Measurements from ENCODE around the gene PCDHA8. TPM values are rescaled to one million over a fixed set of nuclear protein-coding genes. Genes with fewer than 3 reads are reported as not detected.
"Not testable (repeated sequence)": the region's sequence is repeated elsewhere in the genome, so short reads cannot be mapped to it uniquely, and the experiment has no call there.

PCDHA8 gene
- total and polyA plus RNA-seq, 4 experiments from 2014 or later = not detected

DNA sequence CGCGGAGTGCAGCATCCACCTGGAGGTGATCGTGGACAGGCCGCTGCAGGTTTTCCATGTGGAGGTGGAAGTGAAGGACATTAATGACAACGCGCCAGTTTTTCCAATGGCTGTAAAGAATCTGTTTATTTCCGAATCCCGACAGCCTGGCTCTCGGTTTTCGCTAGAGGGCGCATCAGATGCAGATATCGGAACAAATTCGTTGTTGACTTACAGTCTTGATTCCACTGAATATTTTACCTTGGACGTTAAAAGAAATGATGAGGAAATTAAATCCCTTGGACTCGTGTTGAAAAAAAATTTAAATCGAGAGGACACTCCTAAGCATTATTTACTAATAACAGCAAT lies 39.5 kb upstream of the PCDHA8 start:
- Histone ChIP-seq H3K4me3 (ENCODE audit: low read length in 2 of 2) (no peak overlapping the region), H3K27me3 (ENCODE audit: insufficient read depth, low read length) (peaks cover 5% of the 10 kb centered on the region), H3K9me3 (ENCODE audit: control insufficient read depth in 1 of 2, low read length in 2 of 2) (peaks cover 0 to 4% of the 10 kb centered on the region in 2 donors), H3K27ac (ENCODE audit: low read depth, low read length) (no peak overlapping the region), H3K4me1 (ENCODE audit: insufficient read depth, low read length) (no peaks in the 10 kb centered on the region), H3K36me3 (ENCODE audit: insufficient read depth, low read length) (no peaks in the 10 kb centered on the region)
- no peak for DNase-seq
- Mint-ChIP-seq H3K4me1 (no peaks in the 10 kb centered on the region), H3K9me3 (peaks cover 3 to 73% (median 51%) of the 10 kb centered on the region in 8 donors), H3K27me3 (peaks cover 9 to 19% of the 10 kb centered on the region in 2 donors), H3K27ac (peak overlapping the region in 1 of 7 donors; percentile 53), H3K4me3 (no peak overlapping the region), H3K36me3 (peaks cover 4 to 10% of the 10 kb centered on the region in 2 donors)
- POLR2A ChIA-PET (ENCODE audit: partially characterized antibody) = no interaction called here
- intact Hi-C loops (cut with micrococcal nuclease) = no loop called here
- CTCF ChIA-PET (ENCODE audit: partially characterized antibody) = no interaction called here

DNA sequence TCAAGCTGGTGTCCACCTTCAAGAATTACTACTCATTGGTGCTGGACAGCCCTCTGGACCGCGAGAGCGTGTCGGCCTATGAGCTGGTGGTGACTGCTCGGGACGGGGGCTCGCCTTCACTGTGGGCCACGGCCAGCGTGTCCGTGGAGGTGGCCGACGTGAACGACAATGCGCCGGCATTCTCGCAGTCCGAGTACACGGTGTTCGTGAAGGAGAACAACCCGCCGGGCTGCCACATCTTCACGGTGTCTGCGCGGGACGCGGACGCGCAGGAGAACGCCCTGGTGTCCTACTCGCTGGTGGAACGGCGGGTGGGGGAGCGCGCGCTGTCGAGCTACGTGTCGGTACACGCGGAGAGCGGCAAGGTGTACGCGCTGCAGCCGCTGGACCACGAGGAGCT lies 38.6 kb upstream of the PCDHA8 start:
- H3K4me1 Mint-ChIP-seq; POLR2A ChIA-PET (ENCODE audit: partially characterized antibody); H3K9me3 ChIP-seq (ENCODE audit: control insufficient read depth in 1 of 2, low read length in 2 of 2); H3K27ac Mint-ChIP-seq; H3K27me3 ChIP-seq (ENCODE audit: insufficient read depth, low read length); H3K4me1 ChIP-seq (ENCODE audit: insufficient read depth, low read length); intact Hi-C loops (cut with micrococcal nuclease); H3K4me3 Mint-ChIP-seq; H3K27ac ChIP-seq (ENCODE audit: low read depth, low read length); CTCF ChIA-PET (ENCODE audit: partially characterized antibody); H3K4me3 ChIP-seq (ENCODE audit: low read length in 2 of 2); H3K36me3 ChIP-seq (ENCODE audit: insufficient read depth, low read length): not testable (repeated sequence)
- Mint-ChIP-seq H3K36me3 (peaks cover 7 to 12% of the 10 kb centered on the region in 2 donors), H3K27me3 (peaks cover 10 to 22% of the 10 kb centered on the region in 2 donors), H3K9me3 (peaks cover 3 to 77% (median 52%) of the 10 kb centered on the region in 8 donors)
- peak in 1 of 5 donors; percentile 5 for DNase-seq

DNA sequence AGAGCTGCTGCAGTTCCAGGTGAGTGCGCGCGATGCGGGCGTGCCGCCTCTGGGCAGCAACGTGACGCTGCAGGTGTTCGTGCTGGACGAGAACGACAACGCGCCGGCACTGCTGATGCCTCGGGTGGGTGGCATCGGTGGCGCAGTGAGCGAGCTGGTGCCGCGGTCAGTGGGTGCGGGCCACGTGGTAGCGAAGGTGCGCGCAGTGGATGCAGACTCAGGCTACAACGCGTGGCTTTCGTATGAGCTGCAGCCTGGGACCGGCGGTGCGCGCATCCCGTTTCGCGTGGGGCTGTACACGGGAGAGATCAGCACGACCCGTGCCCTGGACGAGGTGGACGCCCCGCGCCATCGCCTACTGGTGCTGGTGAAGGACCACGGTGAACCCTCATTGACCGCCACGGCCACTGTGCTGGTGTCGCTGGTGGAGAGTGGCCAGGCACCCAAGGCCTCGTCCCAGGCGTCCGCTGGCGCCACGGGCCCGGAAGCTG lies 38.2 kb upstream of the PCDHA8 start:
- peaks cover 3 to 78% (median 55%) of the 10 kb centered on the region in 8 donors for H3K9me3 Mint-ChIP-seq

DNA sequence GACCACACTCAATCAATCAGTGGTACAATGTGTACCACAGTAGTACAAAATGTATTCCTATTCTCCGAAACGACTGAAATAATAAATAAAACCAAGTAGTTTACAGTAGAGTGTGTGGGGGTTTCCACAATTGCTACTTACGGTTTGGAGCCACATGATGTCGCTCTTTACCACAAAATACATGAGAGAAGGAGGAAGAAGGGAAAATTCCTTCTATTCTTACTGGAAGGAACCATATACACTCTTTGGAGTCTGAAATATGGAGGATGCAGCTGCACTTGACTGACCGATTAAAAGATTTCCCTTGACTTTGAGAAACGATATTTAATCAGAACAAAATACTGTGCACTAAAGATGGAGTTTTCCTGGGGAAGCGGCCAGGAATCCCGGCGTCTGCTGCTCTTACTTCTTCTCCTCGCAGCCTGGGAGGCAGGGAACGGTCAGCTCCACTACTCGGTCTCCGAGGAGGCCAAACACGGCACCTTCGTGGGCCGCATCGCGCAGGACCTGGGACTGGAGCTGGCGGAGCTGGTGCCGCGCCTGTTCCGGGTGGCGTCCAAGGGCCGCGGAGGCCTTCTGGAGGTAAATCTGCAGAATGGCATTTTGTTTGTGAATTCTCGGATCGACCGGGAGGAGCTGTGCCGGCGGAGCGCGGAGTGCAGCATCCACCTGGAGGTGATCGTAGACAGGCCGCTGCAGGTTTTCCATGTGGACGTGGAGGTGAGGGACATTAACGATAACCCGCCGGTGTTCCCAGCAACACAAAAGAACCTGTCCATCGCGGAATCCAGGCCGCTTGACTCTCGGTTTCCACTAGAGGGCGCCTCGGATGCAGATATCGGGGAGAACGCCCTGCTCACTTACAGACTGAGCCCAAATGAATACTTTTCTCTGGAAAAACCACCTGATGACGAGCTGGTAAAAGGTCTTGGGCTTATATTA lies 33.9 kb upstream of the PCDHA8 start, which contains the start of gene PCDHA4:
Gene PCDHA4 (plus strand): TSS at position 235 of the 942 bp plus-strand sequence.
- no peak within 1 kb of the TSS for H3K27ac Mint-ChIP-seq
- Histone ChIP-seq H3K9me3 (ENCODE audit: control insufficient read depth in 1 of 2, low read length in 2 of 2) (no peaks in the 10 kb centered on the region), H3K36me3 (ENCODE audit: insufficient read depth, low read length) (no peaks in the 10 kb centered on the region), H3K4me1 (ENCODE audit: insufficient read depth, low read length) (no peaks in the 10 kb centered on the region), H3K27ac (ENCODE audit: low read depth, low read length) (no peak within 1 kb of the TSS), H3K27me3 (ENCODE audit: insufficient read depth, low read length) (no peaks in the 10 kb centered on the region), H3K4me3 (ENCODE audit: low read length in 2 of 2) (no peak within 1 kb of the TSS)
- POLR2A ChIA-PET (ENCODE audit: partially characterized antibody) = no interaction called here
- H3K36me3 Mint-ChIP-seq = peaks cover 7 to 9% of the 10 kb centered on the region in 2 donors
- no peak for DNase-seq
- intact Hi-C loops (cut with micrococcal nuclease) = no loop called here
- no peaks in the 10 kb centered on the region for H3K4me1 Mint-ChIP-seq
- H3K27me3 Mint-ChIP-seq = peaks cover 7 to 18% of the 10 kb centered on the region in 2 donors
- CTCF ChIA-PET (ENCODE audit: partially characterized antibody) = interaction anchor here (0.9 kb wide), 1 partner anchor 9 kb away, joined by 3 read pairs; no protein-coding TSS in a partner anchor
- H3K4me3 Mint-ChIP-seq = peak within 1 kb of the TSS in 1 of 8 donors; percentile 13
- H3K9me3 Mint-ChIP-seq = peaks cover 3 to 78% (median 47%) of the 10 kb centered on the region in 8 donors

More for the DNA sequence above, 38.2 kb upstream of the PCDHA8 start:
- POLR2A ChIA-PET (ENCODE audit: partially characterized antibody) = no interaction called here
- Mint-ChIP-seq H3K4me3 (no peak overlapping the region), H3K27ac (no peak overlapping the region), H3K4me1 (no peaks in the 10 kb centered on the region), H3K36me3 (peaks cover 7 to 12% of the 10 kb centered on the region in 2 donors), H3K27me3 (peaks cover 10 to 22% of the 10 kb centered on the region in 2 donors)
- Histone ChIP-seq H3K4me1 (ENCODE audit: insufficient read depth, low read length) (no peaks in the 10 kb centered on the region), H3K4me3 (ENCODE audit: low read length in 2 of 2) (no peak overlapping the region), H3K27me3 (ENCODE audit: insufficient read depth, low read length) (peaks cover 5% of the 10 kb centered on the region), H3K27ac (ENCODE audit: low read depth, low read length) (no peak overlapping the region), H3K36me3 (ENCODE audit: insufficient read depth, low read length) (no peaks in the 10 kb centered on the region), H3K9me3 (ENCODE audit: control insufficient read depth in 1 of 2, low read length in 2 of 2) (peaks cover 0 to 4% of the 10 kb centered on the region in 2 donors)
- intact Hi-C loops (cut with micrococcal nuclease) = no loop called here
- peak in 1 of 5 donors; percentile 26 for DNase-seq
- CTCF ChIA-PET (ENCODE audit: partially characterized antibody) = no interaction called here

DNA sequence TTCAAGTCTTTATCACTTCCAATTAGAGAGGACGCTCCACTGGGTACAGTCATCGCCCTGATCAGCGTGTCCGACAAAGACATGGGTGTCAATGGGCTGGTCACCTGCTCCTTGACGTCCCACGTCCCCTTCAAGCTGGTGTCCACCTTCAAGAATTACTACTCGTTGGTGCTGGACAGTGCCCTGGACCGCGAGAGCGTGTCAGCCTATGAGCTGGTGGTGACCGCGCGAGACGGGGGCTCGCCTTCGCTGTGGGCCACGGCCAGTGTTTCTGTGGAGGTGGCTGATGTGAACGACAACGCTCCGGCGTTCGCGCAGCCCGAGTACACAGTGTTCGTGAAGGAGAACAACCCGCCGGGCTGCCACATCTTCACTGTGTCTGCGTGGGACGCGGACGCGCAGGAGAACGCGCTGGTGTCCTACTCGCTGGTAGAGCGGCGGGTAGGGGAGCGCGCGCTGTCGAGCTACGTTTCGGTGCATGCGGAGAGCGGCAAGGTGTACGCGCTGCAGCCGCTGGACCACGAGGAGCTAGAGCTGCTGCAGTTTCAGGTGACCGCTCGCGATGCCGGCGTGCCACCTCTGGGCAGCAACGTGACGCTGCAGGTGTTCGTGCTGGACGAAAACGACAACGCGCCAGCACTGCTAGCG lies 32.6 kb upstream of the PCDHA8 start:
- CTCF ChIA-PET (ENCODE audit: partially characterized antibody) = interaction anchor here (0.9 kb wide), 1 partner anchor 8 kb away, joined by 3 read pairs; no protein-coding TSS in a partner anchor
- H3K9me3 Mint-ChIP-seq = peaks cover 3 to 82% (median 53%) of the 10 kb centered on the region in 8 donors
- H3K4me3 Mint-ChIP-seq; POLR2A ChIA-PET (ENCODE audit: partially characterized antibody); DNase-seq; H3K4me3 ChIP-seq (ENCODE audit: low read length in 2 of 2); H3K4me1 Mint-ChIP-seq; intact Hi-C loops (cut with micrococcal nuclease); H3K27ac Mint-ChIP-seq; H3K27me3 ChIP-seq (ENCODE audit: insufficient read depth, low read length); H3K27ac ChIP-seq (ENCODE audit: low read depth, low read length); H3K36me3 ChIP-seq (ENCODE audit: insufficient read depth, low read length); H3K9me3 ChIP-seq (ENCODE audit: control insufficient read depth in 1 of 2, low read length in 2 of 2); H3K4me1 ChIP-seq (ENCODE audit: insufficient read depth, low read length): not testable (repeated sequence)
- H3K27me3 Mint-ChIP-seq = peaks cover 7 to 18% of the 10 kb centered on the region in 2 donors
- peaks cover 7 to 13% of the 10 kb centered on the region in 2 donors for H3K36me3 Mint-ChIP-seq

DNA sequence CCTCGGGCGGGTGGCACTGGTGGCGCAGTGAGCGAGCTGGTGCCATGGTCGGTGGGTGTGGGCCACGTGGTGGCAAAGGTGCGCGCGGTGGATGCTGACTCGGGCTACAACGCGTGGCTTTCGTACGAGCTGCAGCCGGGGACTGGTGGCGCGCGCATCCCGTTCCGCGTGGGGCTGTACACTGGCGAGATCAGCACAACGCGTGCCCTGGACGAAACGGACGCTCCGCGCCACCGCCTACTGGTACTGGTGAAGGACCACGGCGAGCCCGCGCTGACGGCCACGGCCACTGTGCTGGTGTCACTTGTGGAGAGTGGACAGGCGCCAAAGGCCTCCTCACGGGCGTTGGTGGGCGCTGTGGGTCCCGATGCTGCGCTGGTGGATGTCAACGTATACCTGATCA lies 32.1 kb upstream of the PCDHA8 start:
- intact Hi-C loops (cut with micrococcal nuclease) = no loop called here
- Histone ChIP-seq H3K27me3 (ENCODE audit: insufficient read depth, low read length) (no peaks in the 10 kb centered on the region), H3K9me3 (ENCODE audit: control insufficient read depth in 1 of 2, low read length in 2 of 2) (no peaks in the 10 kb centered on the region), H3K4me1 (ENCODE audit: insufficient read depth, low read length) (no peaks in the 10 kb centered on the region), H3K36me3 (ENCODE audit: insufficient read depth, low read length) (no peaks in the 10 kb centered on the region), H3K27ac (ENCODE audit: low read depth, low read length) (no peak overlapping the region), H3K4me3 (ENCODE audit: low read length in 2 of 2) (no peak overlapping the region)
- no peak for DNase-seq
- Mint-ChIP-seq H3K4me1 (no peaks in the 10 kb centered on the region), H3K27me3 (peaks cover 7 to 15% of the 10 kb centered on the region in 2 donors), H3K4me3 (no peak overlapping the region), H3K9me3 (peaks cover 3 to 77% (median 49%) of the 10 kb centered on the region in 8 donors), H3K27ac (no peak overlapping the region), H3K36me3 (peaks cover 3 to 10% of the 10 kb centered on the region in 2 donors)
- CTCF ChIA-PET (ENCODE audit: partially characterized antibody) = no interaction called here
- POLR2A ChIA-PET (ENCODE audit: partially characterized antibody) = no interaction called here
